A549 (cell line): ENCODE results near the gene FBP1. TPM values are rescaled to one million over a fixed set of nuclear protein-coding genes. Genes with fewer than 3 reads are reported as not detected.

Experiments used
- ATAC-seq, 2 experiments: fragments of 200-7000 bp in 1 of 2; fragments of >200 bp in 1 of 2; cut with Nextera tagmentation in 1 of 2; cut with Tn5 transposase in 1 of 2; 3 replicates each; pipeline versions ENCODE4 v1.8.0 to v1.9.1; 2018 to 2020; ENCODE audit warnings: mild to moderate bottlenecking in 1 of 2, moderate library complexity in 1 of 2
- CTCF ChIA-PET: fragments of 300-600 bp; sonication (Branson Sonifier 250); formaldehyde crosslinking; extraction: SDS; loops from one replicate; lab custom pipeline; 2021; ENCODE audit warnings: antibody characterized with exemption, inconsistent platforms; lab: Yijun Ruan, JAX
- POLR2A ChIA-PET: fragments of 350-600 bp; formaldehyde crosslinking; extraction: SDS; loops from one replicate; lab custom pipeline; 2021; ENCODE audit warnings: antibody characterized with exemption, inconsistent platforms; lab: Yijun Ruan, JAX
- DNase-seq, 2 experiments: peaks; one replicate each; pipeline versions ENCODE4 v3.0.0 to v3.0.0-alpha.2; 2011 to 2016; ENCODE audit warnings: low read depth in 1 of 2, low spot score in 1 of 2
- FAIRE-seq: peaks from 2 replicates; lab custom pipeline; 2011; peaks lifted over from hg19 to GRCh38; lab: Jason Lieb, UNC
- H3K27ac ChIP-seq, 2 experiments: fragments of >200 bp; sonication (Bioruptor Twin); formaldehyde crosslinking; 3 replicates each; pipeline ENCODE4 v1.5.1; 2016 to 2017
- H3K4me1 ChIP-seq: fragments of >200 bp; sonication (Bioruptor Twin); formaldehyde crosslinking; 3 replicates; pipeline ENCODE4 v1.6.1; 2016
- H3K4me2 ChIP-seq: fragments of >200 bp; sonication (Bioruptor Twin); formaldehyde crosslinking; 3 replicates; pipeline ENCODE4 v1.6.1; 2016
- H3K4me3 ChIP-seq: fragments of >200 bp; sonication (Bioruptor Twin); formaldehyde crosslinking; 3 replicates; pipeline ENCODE4 v1.5.1; 2016
- H3K9me3 ChIP-seq: fragments of >200 bp; sonication (Bioruptor Twin); formaldehyde crosslinking; 3 replicates; pipeline ENCODE4 v1.6.1; 2016
- CBX2 ChIP-seq: fragments of 200-600 bp; sonication (generic); IDR thresholded peaks from 2 replicates; pipeline ENCODE4 v1.6.1; 2016; ENCODE audit warnings: low read depth, mild to moderate bottlenecking, borderline replicate concordance
- EHF ChIP-seq: fragments of 250-450 bp; sonication (Bioruptor Pico); IDR thresholded peaks from 2 replicates; pipeline ENCODE4 v1.5.0; 2020; ENCODE audit warnings: mild to moderate bottlenecking
- ELK1 ChIP-seq: fragments of 150-350 bp; IDR thresholded peaks from 2 replicates; pipeline ENCODE4 v1.6.1; 2014; ENCODE audit warnings: low read depth, mild to moderate bottlenecking, low read length
- FOXS1 ChIP-seq: fragments of 250-450 bp; sonication (Bioruptor Pico); IDR thresholded peaks from 2 replicates; pipeline ENCODE4 v1.5.0; 2020; ENCODE audit warnings: mild to moderate bottlenecking, moderate library complexity
- HDAC2 ChIP-seq: fragments of 200-600 bp; sonication (generic); IDR thresholded peaks from 2 replicates; pipeline ENCODE4 v1.6.1; 2016
- HES2 ChIP-seq: fragments of >200 bp; sonication (Bioruptor Twin); formaldehyde crosslinking; IDR thresholded peaks from 2 replicates; pipeline ENCODE4 v1.6.1; 2016
- HOXB5 ChIP-seq: fragments of 250-450 bp; sonication (Bioruptor Pico); IDR thresholded peaks from 2 replicates; pipeline ENCODE4 v1.5.0; 2020; ENCODE audit warnings: mild to moderate bottlenecking, moderate library complexity
- JUNB ChIP-seq: fragments of >200 bp; sonication (Bioruptor Twin); formaldehyde crosslinking; IDR thresholded peaks from 2 replicates; pipeline ENCODE4 v1.6.1; 2016
- KDM1A ChIP-seq: fragments of 200-600 bp; sonication (generic); IDR thresholded peaks from 2 replicates; pipeline ENCODE4 v1.6.1; 2016; ENCODE audit warnings: low read depth, mild to moderate bottlenecking
- MAX ChIP-seq: IDR thresholded peaks from 2 replicates; pipeline ENCODE4 v1.6.1; 2012
- MAZ ChIP-seq: fragments of 150-350 bp; IDR thresholded peaks from 2 replicates; pipeline ENCODE4 v1.6.1; 2014; ENCODE audit warnings: antibody characterized with exemption, low read depth, low read length, borderline replicate concordance
- NFE2L2 ChIP-seq: fragments of 150-350 bp; conservative IDR thresholded peaks from 2 replicates; pipeline ENCODE4 v1.6.1; 2014; ENCODE audit warnings: low read length
- NPAS2 ChIP-seq: fragments of 250-450 bp; sonication (Bioruptor Pico); IDR thresholded peaks from 2 replicates; pipeline ENCODE4 v1.8.0; 2022; ENCODE audit warnings: mild to moderate bottlenecking, moderate library complexity, borderline replicate concordance
- NR3C1 ChIP-seq: fragments of >200 bp; sonication (Bioruptor Twin); formaldehyde crosslinking; IDR thresholded peaks from 3 replicates; pipeline ENCODE4 v1.6.1; 2017
- PHF8 ChIP-seq: fragments of 200-600 bp; sonication (generic); IDR thresholded peaks from 2 replicates; pipeline ENCODE4 v1.6.1; 2016; ENCODE audit warnings: low read depth, mild to moderate bottlenecking, antibody characterized with exemption, moderate library complexity, borderline replicate concordance
- POLR2AphosphoS2 ChIP-seq: conservative IDR thresholded peaks from 2 replicates; pipeline ENCODE4 v1.6.1; 2012; ENCODE audit warnings: low read length, improper control_type of control experiment, inconsistent platforms
- RAD21 ChIP-seq, 2 experiments: fragments of >200 bp in 1 of 2; sonication (Bioruptor Twin) in 1 of 2; formaldehyde crosslinking in 1 of 2; IDR thresholded peaks in 1 of 2; conservative IDR thresholded peaks in 1 of 2; 2 replicates in 1 of 2; 3 replicates in 1 of 2; pipeline ENCODE4 v1.6.1; 2012 to 2018; ENCODE audit warnings: inconsistent platforms in 1 of 2
- RARB ChIP-seq: fragments of 250-450 bp; sonication (Bioruptor Pico); IDR thresholded peaks from 2 replicates; pipeline ENCODE4 v1.8.0; 2021; ENCODE audit warnings: mild to moderate bottlenecking, moderate library complexity
- SREBF2 ChIP-seq: fragments of 450-650 bp; IDR thresholded peaks from 2 replicates; pipeline ENCODE4 v1.6.1; 2014; ENCODE audit warnings: mild to moderate bottlenecking, moderate library complexity
- USF2 ChIP-seq: fragments of 450-650 bp; IDR thresholded peaks from 2 replicates; pipeline ENCODE4 v1.6.1; 2014; ENCODE audit warnings: antibody characterized with exemption
- ZFP36 ChIP-seq: fragments of 450-650 bp; IDR thresholded peaks from 2 replicates; pipeline ENCODE4 v1.6.1; 2014; ENCODE audit warnings: borderline replicate concordance; ENCODE audit not compliant: partially characterized antibody
- ZNF302 ChIP-seq: fragments of 250-450 bp; sonication (Bioruptor Pico); IDR thresholded peaks from 2 replicates; pipeline ENCODE4 v1.9.0; 2021; ENCODE audit warnings: inconsistent platforms, mild to moderate bottlenecking, moderate library complexity
- WGBS: methylation state at CpG from one replicate; pipeline ENCODE4 v1.1.6; 2017; ENCODE audit errors: missing lambda C conversion rate; 5-methylcytosine and 5-hydroxymethylcytosine counted together
- polyA plus RNA-seq, 4 experiments: library from polyadenylated mRNA; depleted of rRNA in 3 of 4; stranded (reverse); fragments of >200 nt; fragmentation: RNase III in 1 of 4; extraction: RNeasy Plus Mini Kit Qiagen cat#74134 plus additional on column Dnase treatment in 1 of 4; gene quantifications; 2 replicates in 3 of 4; 3 replicates in 1 of 4; pipeline ENCODE4 v1.2.3, GENCODE V29; 2011 to 2017

Gene FBP1
- polyA plus RNA-seq, 2 of the 4 experiments (the other 2 are of a cell fraction), result not detected

GRCh38 chr9:94581728-94582127 is 57.6 kb downstream of the FBP1 start:
- DNase-seq (no peak), ATAC-seq (no peak), FAIRE-seq (no peak)
- Histone ChIP-seq H3K27ac (no peak overlapping the region), H3K4me1 (peaks cover 5% of the 10 kb centered on the region; the same call in 1 of the 3 replicates), H3K4me2 (no peak overlapping the region), H3K4me3 (no peak overlapping the region), H3K9me3 (no peaks in the 10 kb centered on the region)
- ChIA-PET CTCF (interaction anchor here (1.2 to 1.8 kb wide), 3 partner anchors 15 to 27 kb away, joined by 3 to 5 read pairs (median 4); partner anchors contain the start of gene PCAT7), POLR2A (no interaction called here)
- WGBS, result 73% methylated on average over 5 of the region's 5 CpGs
- TF ChIP-seq MAZ (no peak), PHF8 (no peak), NPAS2 (no peak)

GRCh38 chr9:94577571-94577970 is 61.7 kb downstream of the FBP1 start:
- 45% methylated on average over 2 of the region's 2 CpGs for WGBS
- H3K4me2 ChIP-seq, result no peak overlapping the region
- CTCF ChIA-PET, result no interaction called here
- H3K4me1 ChIP-seq, result peaks cover 5% of the 10 kb centered on the region; the same call in 1 of the 3 replicates
- no peak for FAIRE-seq
- no peaks in the 10 kb centered on the region for H3K9me3 ChIP-seq
- no peak overlapping the region for H3K4me3 ChIP-seq
- DNase-seq, result no peak
- no peak overlapping the region for H3K27ac ChIP-seq
- no peak for TF ChIP-seq ELK1
- TF ChIP-seq SREBF2, result no peak
- TF ChIP-seq USF2, result no peak
- no peak for TF ChIP-seq NR3C1
- no peak for TF ChIP-seq FOXS1 (CRISPR knock-in tag)
- TF ChIP-seq HDAC2, result no peak
- no peak for TF ChIP-seq CBX2
- no peak for TF ChIP-seq KDM1A
- no peak for TF ChIP-seq POLR2AphosphoS2
- TF ChIP-seq ZFP36, result no peak
- TF ChIP-seq EHF (CRISPR knock-in tag), result no peak
- no peak for ATAC-seq
- POLR2A ChIA-PET, result no interaction called here

- POLR2A ChIA-PET, result no interaction called here
- ATAC-seq, result no peak
- TF ChIP-seq HES2 (no peak), MAZ (no peak), JUNB (no peak), HOXB5 (CRISPR knock-in tag) (no peak)
- Histone ChIP-seq H3K4me1 (peaks cover 5% of the 10 kb centered on the region; the same call in 1 of the 3 replicates), H3K4me3 (no peak overlapping the region), H3K27ac (no peak overlapping the region), H3K9me3 (no peaks in the 10 kb centered on the region), H3K4me2 (no peak overlapping the region)
- DNase-seq, result no peak
- CTCF ChIA-PET, result no interaction called here
- WGBS, result 0% methylated on average over 1 of the region's 1 CpG
- FAIRE-seq, result no peak
These were observed 62.3 kb downstream of the FBP1 start for GRCh38 chr9:94577036-94577435.

GRCh38 chr9:94576131-94576530 is 63.2 kb downstream of the FBP1 start:
- ATAC-seq, result no peak
- FAIRE-seq, result no peak
- peaks cover 5% of the 10 kb centered on the region; the same call in 1 of the 3 replicates for H3K4me1 ChIP-seq
- no peaks in the 10 kb centered on the region for H3K9me3 ChIP-seq
- POLR2A ChIA-PET, result no interaction called here
- 53% methylated on average over 2 of the region's 2 CpGs for WGBS
- no peak overlapping the region for H3K4me3 ChIP-seq
- CTCF ChIA-PET, result no interaction called here
- no peak overlapping the region for H3K4me2 ChIP-seq
- no peak for TF ChIP-seq MAX
- TF ChIP-seq RARB, result no peak
- TF ChIP-seq ELK1, result no peak
- TF ChIP-seq NFE2L2, result no peak
- TF ChIP-seq ZNF302, result no peak
- TF ChIP-seq RAD21 (conservative IDR thresholded peaks at IDR 0.05 in 1 of 2, IDR thresholded peaks at IDR 0.05 in 1 of 2), result no peak
- TF ChIP-seq MAZ, result no peak
- no peak for DNase-seq
- no peak overlapping the region for H3K27ac ChIP-seq
